GM21447 (cell line): ENCODE data around the gene MAPK4.
"Not testable (repeated sequence)": the region's sequence is repeated elsewhere in the genome, so short reads cannot be mapped to it uniquely, and the experiment has no call there.

Experiments
- ATAC-seq: cut with Tn5 transposase; IDR thresholded peaks from one replicate; pipeline ENCODE4 v1.9.1; 2021; ENCODE audit not compliant: unreplicated experiment

MAPK4 gene

DNA sequence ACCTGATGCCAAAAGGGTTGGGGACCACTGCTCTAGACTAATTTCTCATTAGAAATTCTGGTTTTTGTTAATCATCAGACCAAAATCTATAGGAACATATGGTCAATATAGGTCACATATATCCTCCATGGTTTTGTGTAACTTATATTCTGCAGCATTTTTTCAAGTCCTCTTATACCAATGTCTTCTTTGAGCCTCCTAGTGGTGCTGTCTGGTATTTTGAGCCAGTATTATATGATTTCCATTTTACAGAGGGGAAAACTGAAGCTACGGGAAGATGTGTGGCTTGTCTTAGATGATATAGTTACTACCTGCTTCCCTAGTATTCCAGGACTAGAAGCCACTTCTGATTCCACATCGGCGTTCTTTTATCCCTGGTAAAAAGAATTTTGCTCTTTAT, 13.8 kb downstream of the MAPK4 start:
- no peak for ATAC-seq

DNA sequence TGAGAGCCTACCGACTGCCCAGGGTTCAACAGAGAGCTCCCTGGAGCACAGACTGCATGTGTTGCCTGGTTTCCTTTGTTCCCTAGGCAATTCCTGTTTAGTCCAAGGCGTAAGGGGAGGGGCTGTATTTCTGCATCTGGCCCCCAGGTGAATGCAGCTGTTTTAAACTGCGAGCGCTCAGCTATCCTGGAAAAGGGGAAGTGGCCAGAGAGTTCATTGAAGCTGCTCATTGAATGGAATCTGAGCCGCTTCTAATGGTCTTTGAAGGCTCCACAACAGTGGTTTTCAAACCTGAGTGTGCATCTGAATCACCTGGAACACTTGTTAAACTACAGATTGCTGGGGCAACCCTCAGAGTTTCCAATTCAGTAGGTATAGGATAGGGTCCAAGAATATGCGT, 18.1 kb downstream of the MAPK4 start:
- no peak for ATAC-seq

DNA sequence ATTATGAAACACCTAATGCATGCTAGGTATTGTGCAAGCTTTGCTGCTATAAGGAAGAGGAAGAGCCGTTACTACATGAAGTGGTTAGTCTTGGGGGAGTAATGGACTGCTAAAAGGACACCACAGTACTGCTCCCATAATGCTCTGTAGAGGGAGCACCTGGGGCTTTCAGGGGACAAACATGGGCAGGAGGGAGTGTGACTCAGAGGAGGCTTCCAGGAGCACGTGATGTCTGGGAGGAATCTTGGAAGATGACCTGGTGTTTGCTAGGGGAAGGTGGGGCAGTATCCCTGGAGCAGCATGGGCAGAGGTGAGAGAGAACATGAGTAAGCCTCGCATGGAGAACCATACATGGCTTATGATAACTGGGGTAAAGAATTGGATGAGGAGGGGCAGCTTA, 18.8 kb downstream of the MAPK4 start:
- ATAC-seq: no peak

DNA sequence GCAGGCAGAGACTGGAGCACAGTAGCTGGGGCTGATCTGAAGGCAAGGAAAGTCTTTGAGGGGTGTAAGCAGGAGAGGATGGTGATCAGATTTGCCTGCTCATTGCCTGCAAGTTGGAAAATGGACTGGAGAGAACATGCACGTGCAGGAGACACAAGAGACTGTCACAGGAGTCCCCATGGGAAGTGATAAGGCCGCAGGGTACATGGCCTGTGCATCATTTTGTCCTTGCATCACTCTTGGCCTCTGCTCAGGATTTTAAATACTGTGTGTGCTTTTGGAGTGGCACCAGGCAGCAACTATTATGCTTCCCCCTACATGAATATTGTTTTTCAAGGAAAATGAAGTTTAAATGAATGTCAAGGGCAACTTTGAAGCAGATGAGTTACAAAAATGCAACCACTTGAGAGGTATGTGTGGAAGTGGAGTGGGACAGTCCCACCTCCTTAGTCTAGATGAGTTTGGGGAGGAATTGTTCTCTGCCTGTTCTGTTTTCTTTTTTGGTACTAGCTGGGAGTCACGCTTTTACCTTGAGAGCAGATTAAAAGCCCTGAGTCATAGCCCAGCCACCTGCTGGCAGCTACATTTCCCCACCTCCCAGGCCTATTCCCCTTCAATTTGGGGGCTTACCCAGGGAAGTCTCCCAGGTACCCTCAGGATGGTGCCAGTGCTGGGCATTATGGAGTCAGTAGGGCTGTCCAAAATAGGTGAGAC, 19.3 kb downstream of the MAPK4 start:
- no peak for ATAC-seq

DNA sequence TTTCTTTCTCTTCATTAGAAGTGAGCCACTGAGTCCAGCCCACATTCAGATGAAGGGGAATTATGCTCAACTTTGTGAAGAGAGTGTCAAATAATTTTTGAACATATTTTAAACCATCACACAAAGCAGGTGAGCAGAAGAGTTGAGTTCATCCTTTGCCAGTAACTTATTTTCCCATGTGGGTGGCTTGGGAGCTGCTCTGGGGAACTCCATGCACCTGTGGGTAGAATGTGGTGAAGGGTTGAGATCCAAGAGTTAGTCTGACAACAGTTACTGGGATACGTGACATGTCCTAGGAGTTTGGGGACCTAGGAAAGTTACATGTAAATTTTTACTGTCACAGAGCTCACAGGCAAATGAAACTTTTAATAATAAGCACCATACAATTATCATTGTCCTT, 21.6 kb downstream of the MAPK4 start:
- no peak for ATAC-seq

DNA sequence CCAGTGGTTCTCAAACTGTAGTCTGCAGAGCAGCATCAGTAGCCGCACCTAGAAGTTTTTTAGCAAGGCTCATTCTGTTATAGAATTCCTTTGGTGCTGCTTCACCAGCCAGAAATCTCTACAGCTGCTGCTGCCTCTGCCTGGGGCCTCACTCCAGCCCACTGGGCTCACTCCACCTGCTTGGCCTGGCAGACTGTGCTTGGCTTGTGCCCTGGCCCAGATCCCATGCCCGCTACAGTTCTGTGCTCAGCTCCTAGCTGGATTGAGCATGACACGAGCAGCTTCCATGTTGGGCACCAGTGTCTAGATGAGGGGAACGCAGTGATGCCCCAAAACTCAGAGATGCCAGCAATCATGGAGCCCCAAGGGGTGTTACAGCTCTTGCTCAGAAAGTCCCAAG, 22.6 kb downstream of the MAPK4 start:
- no peak for ATAC-seq

DNA sequence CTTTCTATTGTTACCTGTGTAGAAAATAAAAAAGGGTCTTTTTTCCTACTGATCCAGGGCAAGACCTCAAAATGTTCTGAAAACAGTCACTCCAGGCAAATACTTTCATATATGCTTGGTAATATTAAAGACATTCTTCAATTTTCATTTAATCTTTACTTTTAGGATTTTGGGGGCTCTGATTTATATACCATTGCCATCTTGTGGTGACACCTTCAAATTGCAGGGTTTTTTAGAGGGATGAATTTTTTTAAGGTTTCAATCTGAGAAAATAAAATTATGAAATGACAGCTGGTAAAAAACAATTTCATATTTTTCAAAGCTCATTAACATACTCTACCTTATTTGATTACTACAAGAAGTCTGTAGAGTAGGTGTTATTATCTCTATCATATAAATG, 26.8 kb downstream of the MAPK4 start:
- no peak for ATAC-seq

DNA sequence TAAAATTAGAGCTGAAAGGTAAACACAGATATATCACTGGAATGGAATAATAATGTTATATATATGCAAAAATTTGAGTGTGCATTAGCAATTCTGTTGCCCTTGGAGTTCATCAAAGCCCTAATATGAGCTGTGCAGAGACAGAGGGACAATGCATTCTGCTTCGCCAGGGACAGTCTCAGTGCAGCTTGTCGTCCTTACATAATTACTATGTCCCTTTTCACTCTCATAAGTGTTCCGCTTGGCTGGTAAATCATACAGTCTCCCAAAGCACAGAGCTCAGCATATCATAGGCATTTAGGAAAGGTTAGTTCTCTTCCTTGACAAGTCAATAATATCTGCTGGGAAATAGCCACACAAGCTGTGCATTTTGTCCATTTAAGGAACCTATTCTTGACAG, 30.7 kb downstream of the MAPK4 start:
- no peak for ATAC-seq

DNA sequence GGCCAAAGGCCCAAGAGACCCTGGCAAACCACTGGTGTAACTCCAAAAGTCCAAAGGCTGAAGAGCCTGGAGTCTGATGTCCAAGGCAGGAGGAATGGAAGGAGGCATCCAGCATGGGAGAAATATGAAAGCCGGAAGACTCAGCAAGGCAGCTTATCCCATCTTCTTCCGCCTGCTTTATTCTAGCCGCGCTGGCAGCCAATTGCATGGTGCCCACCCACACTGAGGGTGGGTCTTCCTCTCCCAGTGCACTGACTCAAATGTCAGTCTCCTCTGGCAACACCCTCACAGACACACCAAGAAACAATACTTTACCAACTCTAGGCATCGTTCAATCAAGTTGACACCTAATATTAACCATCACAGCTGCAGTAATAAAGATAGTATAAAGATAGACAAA, 34.1 kb downstream of the MAPK4 start:
- no peak for ATAC-seq

DNA sequence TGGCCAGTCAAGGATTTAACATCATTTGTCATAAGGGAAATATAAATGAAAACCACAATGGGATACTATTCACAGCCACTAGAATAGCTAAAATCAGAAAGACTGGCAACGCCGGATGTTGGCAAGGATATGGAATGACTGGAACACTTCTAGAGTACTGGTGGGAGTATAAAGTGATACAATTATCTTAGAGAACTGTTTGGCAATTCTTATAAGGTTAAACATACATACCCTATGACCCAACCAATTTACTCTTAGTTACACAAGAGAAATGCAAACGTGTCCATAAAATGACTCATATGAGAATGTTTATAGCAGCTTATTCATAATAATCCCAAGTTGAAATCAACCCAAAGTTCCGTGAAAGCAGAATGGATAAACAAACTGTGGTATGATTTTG, 35.1 kb downstream of the MAPK4 start:
- no peak for ATAC-seq

DNA sequence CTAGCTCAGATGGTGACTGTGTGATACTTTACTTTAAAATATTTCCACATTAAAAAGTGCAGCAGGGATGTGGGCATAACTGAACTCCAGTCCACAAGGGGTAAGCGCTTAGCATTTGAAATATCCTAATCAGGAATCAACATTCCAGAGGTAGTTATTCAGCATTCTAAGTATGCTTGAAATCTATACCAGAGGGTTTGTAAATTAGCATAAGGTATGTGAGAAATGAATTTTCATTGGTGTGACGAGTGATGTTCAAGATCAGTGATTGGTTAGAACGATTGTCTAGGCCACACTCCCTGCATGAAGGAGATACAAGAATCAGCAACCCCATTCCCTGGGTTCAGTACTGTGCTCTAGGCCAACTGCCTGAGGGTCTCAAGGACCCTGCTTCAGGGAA, 42.6 kb downstream of the MAPK4 start:
- ATAC-seq: no peak

DNA sequence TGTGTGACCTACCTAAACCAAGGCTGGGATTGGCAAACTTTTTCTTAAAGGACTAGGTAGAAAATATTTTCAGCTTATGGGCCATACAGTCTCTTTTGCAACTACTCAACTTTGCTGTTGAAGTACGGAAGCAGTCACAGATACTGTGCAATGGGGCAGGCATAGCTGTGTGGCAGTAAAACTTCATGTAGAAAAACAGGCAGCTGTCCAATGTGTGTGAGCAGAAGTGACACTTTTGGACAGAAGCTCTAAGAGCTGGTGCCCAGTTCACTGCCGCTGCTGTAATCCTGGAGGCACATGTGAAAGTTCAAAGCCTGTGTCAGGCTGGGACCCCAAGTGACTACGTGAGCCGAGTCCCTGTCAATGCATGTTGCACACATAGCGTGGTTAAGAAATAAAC, 46.7 kb downstream of the MAPK4 start:
- ATAC-seq: no peak

DNA sequence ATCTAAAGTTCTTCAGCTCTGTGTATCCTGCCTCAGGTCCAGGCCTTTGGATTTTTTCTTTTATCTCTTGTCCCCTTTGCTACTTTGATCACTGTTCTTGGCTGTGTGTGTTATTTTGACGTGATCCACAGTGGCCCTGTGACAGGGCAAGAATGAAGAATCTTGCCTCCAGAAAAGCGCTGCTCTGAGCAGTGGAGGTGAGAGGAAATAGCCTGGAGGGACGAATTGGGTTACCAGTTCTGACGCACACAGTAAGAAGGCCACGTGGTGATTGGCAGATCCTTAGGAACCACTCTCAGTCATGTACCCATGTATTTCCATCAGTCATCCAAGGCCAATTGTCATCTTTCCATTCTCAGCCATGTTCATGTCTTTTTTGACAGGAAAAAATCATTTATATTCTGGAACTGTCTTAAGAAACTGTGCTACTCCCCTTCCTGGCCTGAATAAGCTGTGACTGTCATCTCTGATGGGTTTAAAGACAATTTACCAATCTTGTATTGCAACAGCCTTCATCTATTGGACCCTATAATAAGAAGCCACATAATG, 47.6 kb downstream of the MAPK4 start:
- no peak for ATAC-seq

DNA sequence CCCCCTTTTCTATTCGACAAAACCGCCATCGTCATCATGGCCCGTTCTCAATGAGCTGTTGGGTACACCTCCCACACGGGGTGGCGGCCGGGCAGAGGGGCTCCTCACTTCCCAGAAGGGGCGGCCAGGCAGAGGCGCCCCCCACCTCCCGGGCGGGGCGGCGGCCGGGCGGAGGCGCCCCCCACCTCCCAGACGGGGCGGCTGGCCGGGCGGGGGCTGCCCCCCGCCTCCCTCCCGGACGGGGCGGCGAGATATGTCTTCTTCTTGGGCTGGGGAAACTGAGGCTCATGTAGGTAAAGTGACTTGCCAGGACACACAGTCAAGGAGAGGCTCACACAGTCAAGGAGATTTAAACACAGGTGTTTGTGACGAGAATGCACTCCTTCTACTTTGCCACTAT, 49.3 kb downstream of the MAPK4 start:
- ATAC-seq: not testable (repeated sequence)

DNA sequence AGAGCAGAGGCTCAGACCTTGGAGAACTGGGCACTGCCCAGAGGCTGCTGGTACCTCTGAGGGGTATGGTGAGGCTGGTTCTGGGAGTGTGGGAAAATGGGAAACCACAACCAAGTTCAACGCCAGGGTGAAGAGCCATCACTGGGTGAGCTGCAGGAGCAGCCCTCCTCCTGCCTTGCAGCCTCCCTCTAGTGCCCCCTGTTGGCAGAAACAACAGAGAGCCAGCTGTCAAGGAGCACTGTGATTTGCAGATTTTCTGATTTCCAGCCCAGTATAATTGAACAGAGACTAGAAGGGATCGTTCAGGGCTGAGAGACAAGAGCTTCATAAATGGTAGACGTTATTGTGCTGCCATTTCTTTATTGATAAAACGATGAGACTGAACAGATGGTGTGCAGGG, 50.5 kb downstream of the MAPK4 start:
- ATAC-seq: no peak

DNA sequence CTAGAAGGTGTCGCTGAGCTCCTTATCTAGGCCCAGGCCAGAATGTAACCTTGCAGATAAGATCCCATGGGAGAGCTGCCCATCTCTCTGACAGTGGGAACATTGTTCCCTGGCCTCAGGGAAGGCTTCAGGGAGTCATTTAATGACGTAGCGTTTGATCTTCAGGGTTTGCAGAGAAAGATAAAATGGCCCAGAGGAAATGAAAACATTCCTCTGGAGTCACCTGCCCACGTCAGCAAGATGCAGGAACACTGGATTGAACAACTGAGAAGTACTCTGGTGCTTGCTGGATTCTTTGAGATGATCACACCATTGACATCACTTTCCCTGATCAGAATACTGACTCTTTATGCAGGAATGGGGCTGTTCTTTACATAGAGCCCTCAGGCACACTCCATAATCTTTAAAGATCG, 51.6 kb downstream of the MAPK4 start:
- no peak for ATAC-seq

DNA sequence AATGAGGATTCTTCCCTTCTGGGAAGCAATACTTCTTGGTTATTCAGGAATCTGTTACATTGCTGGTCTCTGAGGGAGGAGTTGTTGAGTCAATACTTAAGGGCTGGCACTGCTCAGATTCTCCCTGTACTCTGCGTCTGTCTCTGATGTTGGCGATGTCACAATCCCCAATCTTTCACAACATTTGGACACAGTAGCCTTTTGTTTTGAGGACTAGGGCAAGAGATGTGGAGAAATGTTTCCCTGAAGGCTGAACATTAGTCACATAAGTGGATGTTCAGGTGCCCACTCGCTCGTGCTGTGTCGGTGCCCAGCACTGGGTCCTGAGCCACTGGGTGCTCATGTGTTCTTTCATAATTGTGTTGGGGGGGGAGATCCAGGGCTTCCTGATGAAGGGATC, 55.0 kb downstream of the MAPK4 start:
- ATAC-seq: no peak

DNA sequence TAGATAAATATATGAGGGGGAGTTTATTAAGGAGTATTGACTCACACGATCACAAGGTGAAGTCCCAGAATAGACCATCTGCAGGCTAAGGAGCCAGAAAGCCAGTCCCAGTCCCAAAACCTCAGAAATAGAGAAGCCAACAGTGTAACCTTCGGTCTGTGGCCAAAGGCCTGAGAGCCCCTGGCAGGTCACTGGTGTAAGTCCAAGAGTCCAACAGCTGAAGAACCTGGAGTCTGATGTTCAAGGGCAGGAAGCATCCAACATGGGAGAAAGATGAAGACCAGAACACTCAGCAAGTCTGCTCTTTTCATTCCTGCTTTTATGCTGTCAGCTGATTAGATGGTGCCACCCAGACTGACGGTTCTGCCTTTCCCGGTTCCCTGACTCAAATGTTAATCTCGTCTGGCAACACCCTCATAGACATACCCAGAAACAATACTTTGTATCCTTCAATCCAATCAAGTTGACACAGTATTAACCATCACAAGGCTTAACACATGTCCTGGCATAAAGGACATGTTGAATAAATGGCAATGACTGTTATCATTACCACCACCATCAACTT, 56.7 kb downstream of the MAPK4 start:
- no peak for ATAC-seq

DNA sequence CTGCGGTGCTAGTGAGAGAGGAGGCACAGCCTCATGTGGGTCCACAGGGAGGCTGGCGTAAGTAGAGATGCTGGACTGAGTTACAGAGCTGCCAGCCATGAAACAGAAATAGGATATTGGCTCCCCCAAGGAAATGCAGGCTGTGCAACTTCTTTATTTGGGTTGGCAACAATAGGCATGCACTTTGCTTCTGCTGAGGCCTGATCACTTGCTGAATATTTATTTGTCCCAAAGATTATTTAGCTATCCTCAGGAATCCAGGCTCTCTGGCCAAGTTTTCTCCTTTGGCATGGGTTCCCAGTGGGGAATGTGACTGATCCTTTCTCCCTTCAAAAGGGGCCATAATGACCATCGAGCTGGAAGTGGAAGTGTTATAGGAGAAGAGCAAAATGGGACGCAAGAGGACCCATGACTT, 60.0 kb downstream of the MAPK4 start:
- no peak for ATAC-seq

DNA sequence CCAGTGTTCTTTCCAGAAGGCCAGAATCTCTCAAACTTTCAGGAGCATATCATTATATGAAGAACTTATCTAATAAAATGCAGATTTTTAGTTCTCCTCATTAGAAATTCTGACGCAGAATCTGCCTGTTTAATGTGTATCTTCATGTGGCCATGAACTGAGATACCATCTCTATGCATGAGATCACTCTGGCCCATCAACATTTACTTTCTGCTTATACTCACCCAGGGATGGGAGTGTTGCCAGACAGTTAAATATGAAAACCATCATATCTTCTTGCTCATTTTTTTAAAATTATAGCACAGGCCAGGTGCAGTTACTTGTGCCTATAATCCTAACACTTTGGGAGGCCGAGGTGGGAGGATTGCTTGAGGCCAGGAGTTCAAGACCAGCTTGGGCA, 60.4 kb downstream of the MAPK4 start:
- ATAC-seq: no peak

DNA sequence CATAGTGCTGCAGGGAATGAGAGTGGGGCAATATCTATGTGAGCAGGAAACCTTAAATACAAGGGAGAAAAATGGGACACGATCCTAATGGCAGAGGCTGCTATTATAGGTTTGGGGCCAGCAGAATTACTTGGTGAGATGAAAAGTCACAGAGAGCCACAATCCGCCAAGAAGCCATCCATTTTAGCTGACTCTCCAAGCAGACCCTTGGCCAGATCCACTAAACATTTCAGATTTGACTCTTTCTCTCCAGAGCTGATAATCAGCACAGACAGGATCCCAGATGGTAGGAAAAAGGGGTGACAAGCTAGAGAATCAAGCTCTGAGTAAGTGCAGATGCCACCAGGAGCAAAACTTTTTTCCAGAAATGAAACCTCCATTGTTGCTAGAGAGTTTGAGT, 61.5 kb downstream of the MAPK4 start:
- ATAC-seq: no peak

DNA sequence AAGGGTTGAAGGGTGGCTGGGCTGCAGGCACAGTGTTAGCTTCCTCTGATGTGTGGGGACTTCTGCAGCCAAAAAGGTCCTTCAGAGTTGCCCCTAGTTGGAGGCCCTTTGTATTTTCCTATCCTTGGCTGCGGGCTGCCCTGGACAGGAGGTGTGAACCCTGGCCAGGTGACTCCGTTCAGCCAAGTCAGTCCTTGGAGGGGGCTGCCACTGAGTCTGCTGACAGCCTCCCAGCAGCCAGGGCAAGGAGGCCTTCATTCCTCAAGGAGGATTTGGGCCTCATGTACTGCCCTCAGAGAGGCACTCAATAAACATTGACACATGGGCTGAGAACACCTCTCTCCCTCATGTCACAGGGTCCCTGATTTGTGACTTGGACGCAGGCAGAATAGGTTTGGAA, 62.4 kb downstream of the MAPK4 start:
- no peak for ATAC-seq

DNA sequence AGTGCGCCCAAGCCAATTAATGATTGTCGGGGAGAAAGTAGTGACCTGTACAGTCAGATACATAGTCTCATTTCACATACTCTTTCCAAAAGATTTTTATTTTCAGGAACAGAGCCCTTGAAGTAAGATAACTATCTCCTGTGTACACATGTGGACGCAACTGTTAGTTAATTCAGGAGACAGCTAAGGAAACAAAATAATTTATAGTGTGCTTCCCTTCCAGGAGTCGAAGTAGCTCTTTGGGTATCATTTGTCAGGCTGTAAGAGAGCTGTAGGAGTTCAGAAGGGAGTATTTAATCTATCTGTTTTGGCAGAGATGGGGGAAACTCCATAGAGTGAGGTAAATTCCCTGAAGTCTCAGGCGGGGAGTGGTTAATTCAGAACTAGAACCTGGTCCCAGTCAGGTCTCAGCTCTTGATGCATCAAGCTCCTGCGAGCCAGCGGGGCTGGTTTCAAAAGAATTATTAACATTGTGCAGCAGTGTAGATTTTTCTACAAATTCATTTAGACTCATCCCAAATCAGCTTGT, 63.0 kb downstream of the MAPK4 start:
- no peak for ATAC-seq
